HFFc6 (cell line): ENCODE data around the gene TOP2A. TPM values are rescaled to one million over a fixed set of nuclear protein-coding genes. Genes with fewer than 3 reads are reported as not detected.
A peak's percentile ranks its signal among the peaks of the same experiment; 100 is the strongest.

Source experiments
- DNase-seq: peaks from one replicate; pipeline ENCODE4 v3.0.0-alpha.2; 2018
- H3K27ac Mint-ChIP-seq: 2 replicates; pipeline ENCODE4 v1.8.0; 2020; ENCODE audit warnings: mild to moderate bottlenecking, mixed read lengths
- H3K27me3 Mint-ChIP-seq: 2 replicates; pipeline ENCODE4 v1.8.0; 2021; ENCODE audit warnings: mild to moderate bottlenecking, moderate library complexity, mixed read lengths; ENCODE audit not compliant: insufficient read depth
- H3K36me3 Mint-ChIP-seq: 2 replicates; pipeline ENCODE4 v1.8.0; 2021; ENCODE audit warnings: low read depth, mixed read lengths
- H3K4me1 Mint-ChIP-seq: 2 replicates; pipeline ENCODE4 v1.8.0; 2020; ENCODE audit warnings: low read depth, mixed read lengths
- H3K4me3 Mint-ChIP-seq: 2 replicates; pipeline ENCODE4 v1.8.0; 2020; ENCODE audit warnings: mild to moderate bottlenecking, moderate library complexity, mixed read lengths
- H3K9me3 Mint-ChIP-seq: 2 replicates; pipeline ENCODE4 v1.8.0; 2020; ENCODE audit warnings: mild to moderate bottlenecking, mixed read lengths
- CTCF ChIP-seq: fragments of 200-600 bp; sonication (generic); IDR thresholded peaks from 2 replicates; pipeline ENCODE4 v1.5.0; 2021; ENCODE audit warnings: antibody characterized with exemption, mild to moderate bottlenecking
- total RNA-seq, 6 experiments: library from RNA; stranded (reverse); fragmentation: NEBNext Ultra II Directional; extraction: Animal tissue kit (Norgen Biotek cat#: 25700); gene quantifications; 2 replicates in 1 of 6; 3 replicates in 5 of 6; pipeline ENCODE4 v1.2.3, GENCODE V29; 2021

TOP2A gene
- total RNA-seq, 6 experiments from 2014 or later = 73.2 to 170 (median 150) TPM

GRCh38 chr17:40454613-40454995 is 36.9 kb upstream of the TOP2A start:
- Mint-ChIP-seq H3K4me1 (peaks cover 94% of the 10 kb centered on the region), H3K27me3 (peaks cover 6% of the 10 kb centered on the region; the same call in 1 of the 2 replicates), H3K9me3 (no peaks in the 10 kb centered on the region), H3K27ac (peak overlapping the region; percentile 93), H3K4me3 (peak overlapping the region; percentile 60), H3K36me3 (peaks cover 40% of the 10 kb centered on the region)
- no peak for DNase-seq
- peak; percentile 24; the same call in 1 of the 2 replicates for TF ChIP-seq CTCF

- Mint-ChIP-seq H3K36me3 (peaks cover 37% of the 10 kb centered on the region), H3K9me3 (no peaks in the 10 kb centered on the region), H3K27me3 (peaks cover 6% of the 10 kb centered on the region; the same call in 1 of the 2 replicates), H3K27ac (peak overlapping the region; percentile 93), H3K4me1 (peaks cover 91% of the 10 kb centered on the region), H3K4me3 (peak overlapping the region; percentile 60)
- no peak for TF ChIP-seq CTCF
- peak; percentile 71 for DNase-seq
Observed at GRCh38 chr17:40453881-40454612, 36.4 kb upstream of the TOP2A start.

GRCh38 chr17:40452921-40453378 is 35.3 kb upstream of the TOP2A start:
- H3K4me1 Mint-ChIP-seq = peaks cover 91% of the 10 kb centered on the region
- H3K36me3 Mint-ChIP-seq = peaks cover 33% of the 10 kb centered on the region
- H3K27me3 Mint-ChIP-seq = peaks cover 6% of the 10 kb centered on the region; the same call in 1 of the 2 replicates
- no peaks in the 10 kb centered on the region for H3K9me3 Mint-ChIP-seq
- no peak for TF ChIP-seq CTCF
- no peak for DNase-seq
- peak overlapping the region; percentile 60 for H3K4me3 Mint-ChIP-seq
- H3K27ac Mint-ChIP-seq = peak overlapping the region; percentile 93

GRCh38 chr17:40452216-40452787 is 34.6 kb upstream of the TOP2A start:
- Mint-ChIP-seq H3K27me3 (peaks cover 6% of the 10 kb centered on the region; the same call in 1 of the 2 replicates), H3K4me3 (peak overlapping the region; percentile 60), H3K9me3 (no peaks in the 10 kb centered on the region), H3K36me3 (peaks cover 37% of the 10 kb centered on the region), H3K4me1 (peaks cover 91% of the 10 kb centered on the region), H3K27ac (peak overlapping the region; percentile 93)
- TF ChIP-seq CTCF = no peak
- DNase-seq = peak; percentile 92

- peaks cover 32% of the 10 kb centered on the region for H3K36me3 Mint-ChIP-seq
Observed at GRCh38 chr17:40451420-40451819, 33.7 kb upstream of the TOP2A start.

More at GRCh38 chr17:40451420-40451819, 33.7 kb upstream of the TOP2A start:
- peak overlapping the region; percentile 93 for H3K27ac Mint-ChIP-seq
- peak overlapping the region; percentile 72 for H3K4me3 Mint-ChIP-seq
- no peak for DNase-seq
- H3K9me3 Mint-ChIP-seq = no peaks in the 10 kb centered on the region
- H3K4me1 Mint-ChIP-seq = peaks cover 91% of the 10 kb centered on the region
- no peak for TF ChIP-seq CTCF
- H3K27me3 Mint-ChIP-seq = peaks cover 4% of the 10 kb centered on the region; the same call in 1 of the 2 replicates
